WTC11 (cell line): ENCODE measurements around the gene PCDHA8.

Experiments used
- FOXP1 ChIP-seq: sonication (generic); formaldehyde crosslinking; IDR thresholded peaks from 2 replicates; pipeline ENCODE4 v1.8.0; 2022; ENCODE audit warnings: missing genetic modification reagents, mild to moderate bottlenecking, moderate library complexity, borderline replicate concordance
- MAX ChIP-seq: sonication (generic); formaldehyde crosslinking; IDR thresholded peaks from 2 replicates; pipeline ENCODE4 v1.8.0; 2022; ENCODE audit warnings: mild to moderate bottlenecking, missing genetic modification reagents
- NFE2L1 ChIP-seq: sonication (generic); formaldehyde crosslinking; IDR thresholded peaks from 2 replicates; pipeline ENCODE4 v1.8.1; 2023; ENCODE audit warnings: missing genetic modification reagents
- NFYB ChIP-seq: sonication (generic); formaldehyde crosslinking; conservative IDR thresholded peaks from 2 replicates; pipeline ENCODE4 v1.8.0; 2022; ENCODE audit warnings: low read depth, missing genetic modification reagents
- SMAD3 ChIP-seq: sonication (generic); formaldehyde crosslinking; IDR thresholded peaks from 2 replicates; pipeline ENCODE4 v1.8.0; 2022; ENCODE audit warnings: missing genetic modification reagents, mild to moderate bottlenecking, borderline replicate concordance
- TP53 ChIP-seq: sonication (generic); formaldehyde crosslinking; IDR thresholded peaks from 2 replicates; pipeline ENCODE4 v1.8.1; 2023; ENCODE audit warnings: mild to moderate bottlenecking, missing genetic modification reagents
- ZNF263 ChIP-seq: sonication (generic); formaldehyde crosslinking; IDR thresholded peaks from 2 replicates; pipeline ENCODE4 v1.8.1; 2022; ENCODE audit warnings: low read depth, mild to moderate bottlenecking, moderate library complexity, missing genetic modification reagents
- TF ChIP-seq, protein P1 (sequence below): sonication (generic); formaldehyde crosslinking; IDR thresholded peaks from 2 replicates; pipeline ENCODE4 v1.8.1; 2023; ENCODE audit warnings: mild to moderate bottlenecking, missing genetic modification reagents, borderline replicate concordance
- TF ChIP-seq, protein P2 (sequence below): fragments of 200-600 bp; IDR thresholded peaks from 2 replicates; pipeline ENCODE4 v1.8.0; 2022; ENCODE audit warnings: antibody characterized with exemption
- TF ChIP-seq, protein P3 (sequence below): fragments of 250-450 bp; sonication (Bioruptor Pico); IDR thresholded peaks from 2 replicates; pipeline ENCODE4 v1.9.0; 2021; ENCODE audit warnings: moderate library complexity, mild to moderate bottlenecking, inconsistent platforms, borderline replicate concordance
- TF ChIP-seq, protein P4 (sequence below): sonication (generic); formaldehyde crosslinking; IDR thresholded peaks from 2 replicates; pipeline ENCODE4 v1.8.0; 2022; ENCODE audit warnings: mild to moderate bottlenecking, missing genetic modification reagents
- TF ChIP-seq, protein P5 (sequence below): sonication (generic); formaldehyde crosslinking; IDR thresholded peaks from 2 replicates; pipeline ENCODE4 v1.8.1; 2023; ENCODE audit warnings: mild to moderate bottlenecking, moderate library complexity, missing genetic modification reagents

DNA sequence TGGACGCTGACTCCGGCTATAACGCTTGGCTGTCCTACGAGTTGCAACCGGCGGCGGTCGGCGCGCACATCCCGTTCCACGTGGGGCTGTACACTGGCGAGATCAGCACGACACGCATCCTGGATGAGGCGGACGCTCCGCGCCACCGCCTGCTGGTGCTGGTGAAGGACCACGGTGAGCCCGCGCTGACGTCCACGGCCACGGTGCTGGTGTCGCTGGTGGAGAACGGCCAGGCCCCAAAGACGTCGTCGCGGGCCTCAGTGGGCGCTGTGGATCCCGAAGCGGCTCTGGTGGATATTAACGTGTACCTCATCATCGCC lies 36.2 kb downstream of the PCDHA8 start:
- TF ChIP-seq, protein P1, sequence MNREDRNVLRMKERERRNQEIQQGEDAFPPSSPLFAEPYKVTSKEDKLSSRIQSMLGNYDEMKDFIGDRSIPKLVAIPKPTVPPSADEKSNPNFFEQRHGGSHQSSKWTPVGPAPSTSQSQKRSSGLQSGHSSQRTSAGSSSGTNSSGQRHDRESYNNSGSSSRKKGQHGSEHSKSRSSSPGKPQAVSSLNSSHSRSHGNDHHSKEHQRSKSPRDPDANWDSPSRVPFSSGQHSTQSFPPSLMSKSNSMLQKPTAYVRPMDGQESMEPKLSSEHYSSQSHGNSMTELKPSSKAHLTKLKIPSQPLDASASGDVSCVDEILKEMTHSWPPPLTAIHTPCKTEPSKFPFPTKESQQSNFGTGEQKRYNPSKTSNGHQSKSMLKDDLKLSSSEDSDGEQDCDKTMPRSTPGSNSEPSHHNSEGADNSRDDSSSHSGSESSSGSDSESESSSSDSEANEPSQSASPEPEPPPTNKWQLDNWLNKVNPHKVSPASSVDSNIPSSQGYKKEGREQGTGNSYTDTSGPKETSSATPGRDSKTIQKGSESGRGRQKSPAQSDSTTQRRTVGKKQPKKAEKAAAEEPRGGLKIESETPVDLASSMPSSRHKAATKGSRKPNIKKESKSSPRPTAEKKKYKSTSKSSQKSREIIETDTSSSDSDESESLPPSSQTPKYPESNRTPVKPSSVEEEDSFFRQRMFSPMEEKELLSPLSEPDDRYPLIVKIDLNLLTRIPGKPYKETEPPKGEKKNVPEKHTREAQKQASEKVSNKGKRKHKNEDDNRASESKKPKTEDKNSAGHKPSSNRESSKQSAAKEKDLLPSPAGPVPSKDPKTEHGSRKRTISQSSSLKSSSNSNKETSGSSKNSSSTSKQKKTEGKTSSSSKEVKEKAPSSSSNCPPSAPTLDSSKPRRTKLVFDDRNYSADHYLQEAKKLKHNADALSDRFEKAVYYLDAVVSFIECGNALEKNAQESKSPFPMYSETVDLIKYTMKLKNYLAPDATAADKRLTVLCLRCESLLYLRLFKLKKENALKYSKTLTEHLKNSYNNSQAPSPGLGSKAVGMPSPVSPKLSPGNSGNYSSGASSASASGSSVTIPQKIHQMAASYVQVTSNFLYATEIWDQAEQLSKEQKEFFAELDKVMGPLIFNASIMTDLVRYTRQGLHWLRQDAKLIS (CRISPR knock-in tag) = no peak
- TF ChIP-seq, protein P2, sequence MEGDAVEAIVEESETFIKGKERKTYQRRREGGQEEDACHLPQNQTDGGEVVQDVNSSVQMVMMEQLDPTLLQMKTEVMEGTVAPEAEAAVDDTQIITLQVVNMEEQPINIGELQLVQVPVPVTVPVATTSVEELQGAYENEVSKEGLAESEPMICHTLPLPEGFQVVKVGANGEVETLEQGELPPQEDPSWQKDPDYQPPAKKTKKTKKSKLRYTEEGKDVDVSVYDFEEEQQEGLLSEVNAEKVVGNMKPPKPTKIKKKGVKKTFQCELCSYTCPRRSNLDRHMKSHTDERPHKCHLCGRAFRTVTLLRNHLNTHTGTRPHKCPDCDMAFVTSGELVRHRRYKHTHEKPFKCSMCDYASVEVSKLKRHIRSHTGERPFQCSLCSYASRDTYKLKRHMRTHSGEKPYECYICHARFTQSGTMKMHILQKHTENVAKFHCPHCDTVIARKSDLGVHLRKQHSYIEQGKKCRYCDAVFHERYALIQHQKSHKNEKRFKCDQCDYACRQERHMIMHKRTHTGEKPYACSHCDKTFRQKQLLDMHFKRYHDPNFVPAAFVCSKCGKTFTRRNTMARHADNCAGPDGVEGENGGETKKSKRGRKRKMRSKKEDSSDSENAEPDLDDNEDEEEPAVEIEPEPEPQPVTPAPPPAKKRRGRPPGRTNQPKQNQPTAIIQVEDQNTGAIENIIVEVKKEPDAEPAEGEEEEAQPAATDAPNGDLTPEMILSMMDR = no peak
- TF ChIP-seq ZNF263 (CRISPR knock-in tag) (no peak), NFE2L1 (CRISPR knock-in tag) (no peak), NFYB (CRISPR knock-in tag) (no peak), SMAD3 (CRISPR knock-in tag) (no peak), MAX (CRISPR knock-in tag) (no peak), FOXP1 (no peak), TP53 (CRISPR knock-in tag) (no peak)
- TF ChIP-seq, protein P3, sequence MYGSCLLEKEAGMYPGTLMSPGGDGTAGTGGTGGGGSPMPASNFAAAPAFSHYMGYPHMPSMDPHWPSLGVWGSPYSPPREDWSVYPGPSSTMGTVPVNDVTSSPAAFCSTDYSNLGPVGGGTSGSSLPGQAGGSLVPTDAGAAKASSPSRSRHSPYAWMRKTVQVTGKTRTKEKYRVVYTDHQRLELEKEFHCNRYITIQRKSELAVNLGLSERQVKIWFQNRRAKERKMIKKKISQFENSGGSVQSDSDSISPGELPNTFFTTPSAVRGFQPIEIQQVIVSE = no peak
- TF ChIP-seq, protein P4, sequence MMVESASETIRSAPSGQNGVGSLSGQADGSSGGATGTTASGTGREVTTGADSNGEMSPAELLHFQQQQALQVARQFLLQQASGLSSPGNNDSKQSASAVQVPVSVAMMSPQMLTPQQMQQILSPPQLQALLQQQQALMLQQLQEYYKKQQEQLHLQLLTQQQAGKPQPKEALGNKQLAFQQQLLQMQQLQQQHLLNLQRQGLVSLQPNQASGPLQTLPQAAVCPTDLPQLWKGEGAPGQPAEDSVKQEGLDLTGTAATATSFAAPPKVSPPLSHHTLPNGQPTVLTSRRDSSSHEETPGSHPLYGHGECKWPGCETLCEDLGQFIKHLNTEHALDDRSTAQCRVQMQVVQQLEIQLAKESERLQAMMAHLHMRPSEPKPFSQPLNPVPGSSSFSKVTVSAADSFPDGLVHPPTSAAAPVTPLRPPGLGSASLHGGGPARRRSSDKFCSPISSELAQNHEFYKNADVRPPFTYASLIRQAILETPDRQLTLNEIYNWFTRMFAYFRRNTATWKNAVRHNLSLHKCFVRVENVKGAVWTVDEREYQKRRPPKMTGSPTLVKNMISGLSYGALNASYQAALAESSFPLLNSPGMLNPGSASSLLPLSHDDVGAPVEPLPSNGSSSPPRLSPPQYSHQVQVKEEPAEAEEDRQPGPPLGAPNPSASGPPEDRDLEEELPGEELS (CRISPR knock-in tag) = no peak
- TF ChIP-seq, protein P5, sequence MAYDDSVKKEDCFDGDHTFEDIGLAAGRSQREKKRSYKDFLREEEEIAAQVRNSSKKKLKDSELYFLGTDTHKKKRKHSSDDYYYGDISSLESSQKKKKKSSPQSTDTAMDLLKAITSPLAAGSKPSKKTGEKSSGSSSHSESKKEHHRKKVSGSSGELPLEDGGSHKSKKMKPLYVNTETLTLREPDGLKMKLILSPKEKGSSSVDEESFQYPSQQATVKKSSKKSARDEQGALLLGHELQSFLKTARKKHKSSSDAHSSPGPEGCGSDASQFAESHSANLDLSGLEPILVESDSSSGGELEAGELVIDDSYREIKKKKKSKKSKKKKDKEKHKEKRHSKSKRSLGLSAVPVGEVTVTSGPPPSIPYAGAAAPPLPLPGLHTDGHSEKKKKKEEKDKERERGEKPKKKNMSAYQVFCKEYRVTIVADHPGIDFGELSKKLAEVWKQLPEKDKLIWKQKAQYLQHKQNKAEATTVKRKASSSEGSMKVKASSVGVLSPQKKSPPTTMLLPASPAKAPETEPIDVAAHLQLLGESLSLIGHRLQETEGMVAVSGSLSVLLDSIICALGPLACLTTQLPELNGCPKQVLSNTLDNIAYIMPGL = no peak
